Heart left ventricle (tissue), 13 donors: Measurements from ENCODE around the gene MYO5C.

Experiments
- CTCF ChIP-seq, 12 donors: fragments of 200-600 bp; sonication (generic) in 4 of 12; IDR thresholded peaks; one replicate each; pipeline versions ENCODE4 v1.5.0 to v1.8.0; 2018 to 2022; ENCODE audit warnings: antibody characterized with exemption in 12 of 12, mild to moderate bottlenecking in 5 of 12
- POLR2A ChIP-seq, 2 donors: fragments of 450-650 bp; IDR thresholded peaks; one replicate each; pipeline ENCODE4 v1.6.1; 2017; ENCODE audit warnings: antibody characterized with exemption in 2 of 2, mild to moderate bottlenecking in 2 of 2, moderate library complexity in 2 of 2
- donor health status: ischemic (EF 13 %, LVEDD 7.1; RV severe dilation, severe dysfunction).
- donor health status: DM: no; HTN: yes; CAD: no.
- donor health status: DM: no; HTN: no; CAD: no.
- donor health status: ischemic (EF 25% LVEDD 6.9; RV normal size, moderate dysfunction).
- donor health status: ischemic (EF 25% LVEDD 5.7; RV mildly dilated, moderate dysfunction).
- donor health status: ischemic (EF 35%, LVEDD 5.7; RV mildly dilated, moderate dysfunction).
- donor health status: nonischemic (EF 11% LVEDD 7.7; RV severe dilation, severe dysfunction).
- donor health status: DM: yes; HTN: yes; CAD: no.
- donor health status: PGD.
- donor health status: ischemic (EF 29% LVEDD 5.4; RV normal size, mild dysfunction).
- donor health status: nonischemic (EF 23%, LVEDD 6.1; RV moderate dilation, normal function).

- TF ChIP-seq CTCF (IDR thresholded peaks at IDR 0.05) (no peak), POLR2A (IDR thresholded peaks at IDR 0.05) (no peak)
These were observed 653 bp downstream of the MYO5C start for GRCh38 chr15:52294881-52295420.
